ENCODE measurements around the gene ZDHHC4. TPM values are rescaled to one million over a fixed set of nuclear protein-coding genes. Genes with fewer than 3 reads are reported as not detected.
A peak's percentile ranks its signal among the peaks of the same experiment; 100 is the strongest.

ZDHHC4 gene
- total and polyA plus RNA-seq, 2 of the 8 experiments (the other 6 are each of a cell fraction or from before 2014, with no cell fraction given): 50.2 to 171 TPM

DNA sequence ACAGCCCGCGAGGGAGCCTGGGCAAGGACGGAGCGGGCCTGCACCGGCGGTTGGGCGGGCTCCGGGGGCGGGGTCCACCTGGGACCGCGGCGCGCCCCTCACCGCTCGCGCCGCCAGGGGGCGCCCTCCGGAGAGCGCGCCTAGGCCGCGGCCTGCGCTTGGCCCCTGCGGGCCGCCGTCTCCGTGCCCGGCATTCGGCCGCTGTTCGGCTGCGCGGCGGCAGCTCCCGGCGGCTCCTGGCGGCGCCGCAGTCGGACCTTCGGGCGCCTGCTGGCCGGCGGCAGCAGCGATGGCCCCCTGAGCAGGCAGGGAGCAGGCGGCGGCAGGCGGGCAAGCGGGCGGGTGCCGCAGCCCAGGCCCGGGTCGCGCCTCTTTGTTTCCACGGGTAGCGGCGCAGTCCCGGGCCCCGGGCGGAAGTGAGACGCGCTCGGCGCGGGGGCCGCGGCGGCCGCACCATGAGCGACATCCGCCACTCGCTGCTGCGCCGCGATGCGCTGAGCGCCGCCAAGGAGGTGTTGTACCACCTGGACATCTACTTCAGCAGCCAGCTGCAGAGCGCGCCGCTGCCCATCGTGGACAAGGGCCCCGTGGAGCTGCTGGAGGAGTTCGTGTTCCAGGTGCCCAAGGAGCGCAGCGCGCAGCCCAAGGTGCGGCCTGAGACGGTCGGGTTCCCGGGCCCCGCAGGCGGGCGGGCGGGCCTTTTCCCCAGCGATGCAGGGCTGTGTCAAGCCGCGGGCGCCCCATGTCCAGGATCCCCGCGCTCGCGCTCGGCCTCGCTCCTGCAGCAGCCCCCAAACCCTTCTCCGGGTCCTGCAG lies 12.8 kb downstream of the ZDHHC4 start, which contains the start of gene INTS15 (continued):
- TF ChIP-seq BACH1 (IDR thresholded peaks at IDR 0.05; ENCODE audit: low read length) (no peak; the same call in 1 of the 2 replicates), FOSL1 (IDR thresholded peaks at IDR 0.05; ENCODE audit: insufficient read depth, low read depth, low read length) (no peak), POLR2AphosphoS5 (IDR thresholded peaks at IDR 0.05; ENCODE audit: low read depth, low read length) (peak; percentile 74), BCL11A (IDR thresholded peaks at IDR 0.05; ENCODE audit: low read depth in 2 of 2, low read length in 2 of 2) (no peak), ZNF274 (IDR thresholded peaks at IDR 0.05; ENCODE audit: borderline replicate concordance, extremely low read depth, low read length) (no peak), SUZ12 (IDR thresholded peaks at IDR 0.05; ENCODE audit: low read length) (no peak), TCF12 (IDR thresholded peaks at IDR 0.05; ENCODE audit: low read depth, low read length) (peak; percentile 38; the same call in 1 of the 2 replicates), HDAC6 (IDR thresholded peaks at IDR 0.05; ENCODE audit: low read depth, low read length) (no peak), RNF2 (IDR thresholded peaks at IDR 0.05; ENCODE audit: borderline replicate concordance, low read depth, low read length, missing control alignments, poor library complexity, severe bottlenecking) (no peak), TEAD4 (IDR thresholded peaks at IDR 0.05; ENCODE audit: low read depth, low read length) (no peak), TAF7 (optimal IDR thresholded peaks at IDR 0.05; ENCODE audit: borderline replicate concordance, low read depth, low read length) (peak; percentile 95), SAP30 (IDR thresholded peaks at IDR 0.05; ENCODE audit: insufficient read depth, insufficient replicate concordance, low read length) (no peak), GABPA (IDR thresholded peaks at IDR 0.05; ENCODE audit: borderline replicate concordance, insufficient read depth, low read length) (peak; percentile 72), RFX5 (IDR thresholded peaks at IDR 0.05; ENCODE audit: borderline replicate concordance, low read depth, low read length) (no peak), KDM4A (IDR thresholded peaks at IDR 0.05; ENCODE audit: low read depth, low read length, severe bottlenecking) (peak; percentile 88), ATF2 (IDR thresholded peaks at IDR 0.05; ENCODE audit: low read length) (no peak), EZH2 (IDR thresholded peaks at IDR 0.05; ENCODE audit: low read depth, low read length, severe bottlenecking) (no peak), CHD2 (IDR thresholded peaks at IDR 0.05; ENCODE audit: low read length) (no peak), RXRA (IDR thresholded peaks at IDR 0.05; ENCODE audit: insufficient read depth, low read depth, low read length) (no peak), TBP (IDR thresholded peaks at IDR 0.05; ENCODE audit: low read depth, low read length) (peak; percentile 78; the same call in 1 of the 2 replicates), SRF (IDR thresholded peaks at IDR 0.05; ENCODE audit: low read depth, low read length) (no peak), PHF8 (conservative IDR thresholded peaks at IDR 0.05; ENCODE audit: low read depth, low read length) (peak; percentile 78)

Data from H1 (cell line).